EL (cell line): ENCODE measurements around the gene IFT27.
"Not testable (repeated sequence)": the region's sequence is repeated elsewhere in the genome, so short reads cannot be mapped to it uniquely, and the experiment has no call there.

Experiments used
- DNase-seq: peaks from one replicate; pipeline ENCODE4 v3.0.0-alpha.2; 2016

The IFT27 gene

GRCh38 chr22:36741968-36742367 lies 34.0 kb downstream of the IFT27 start:
- no peak for DNase-seq

GRCh38 chr22:36741204-36741793 lies 34.6 kb downstream of the IFT27 start:
- peak; percentile 24 for DNase-seq

DNA sequence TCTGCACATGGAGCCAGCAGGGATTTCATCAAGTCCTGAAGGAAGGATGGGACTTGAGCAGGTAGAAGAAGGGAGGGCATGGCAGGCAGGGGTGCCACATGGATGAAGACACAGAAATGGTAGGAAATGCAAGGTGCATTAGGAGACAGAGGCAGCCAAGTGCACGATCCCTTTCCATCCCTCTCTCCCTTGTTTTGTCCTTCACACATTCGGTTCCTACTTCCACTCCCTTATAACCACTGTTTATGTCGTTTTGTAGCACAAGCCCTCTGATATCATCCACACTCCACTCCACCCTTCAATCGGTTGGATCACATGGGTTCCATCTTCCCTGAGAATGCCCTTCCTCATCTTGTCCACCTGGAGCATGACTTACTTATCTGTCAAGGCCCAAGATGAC lies 35.2 kb downstream of the IFT27 start:
- DNase-seq, result no peak

DNA sequence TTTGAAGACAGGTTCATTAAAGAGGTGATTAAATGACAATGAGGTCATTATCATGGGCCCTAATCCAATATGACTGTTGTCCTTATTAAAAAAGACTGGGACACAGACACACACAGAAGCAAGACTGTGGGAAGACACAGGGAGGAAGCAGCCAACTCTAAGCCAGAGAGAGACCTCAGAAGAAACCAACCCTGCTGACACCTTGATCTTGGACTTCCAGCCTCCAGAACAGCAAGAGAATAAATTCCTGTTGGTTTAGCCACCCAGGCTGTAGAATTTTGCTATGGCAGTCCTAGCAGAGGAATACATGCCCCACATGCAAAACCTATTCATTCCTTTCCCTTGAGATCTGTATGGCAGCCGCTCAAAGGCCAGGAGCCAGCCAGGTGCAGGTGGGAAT lies 36.7 kb downstream of the IFT27 start:
- no peak for DNase-seq

GRCh38 chr22:36738416-36739020 lies 37.4 kb downstream of the IFT27 start:
- no peak for DNase-seq

GRCh38 chr22:36737776-36738175 lies 38.1 kb downstream of the IFT27 start:
- no peak for DNase-seq

DNA sequence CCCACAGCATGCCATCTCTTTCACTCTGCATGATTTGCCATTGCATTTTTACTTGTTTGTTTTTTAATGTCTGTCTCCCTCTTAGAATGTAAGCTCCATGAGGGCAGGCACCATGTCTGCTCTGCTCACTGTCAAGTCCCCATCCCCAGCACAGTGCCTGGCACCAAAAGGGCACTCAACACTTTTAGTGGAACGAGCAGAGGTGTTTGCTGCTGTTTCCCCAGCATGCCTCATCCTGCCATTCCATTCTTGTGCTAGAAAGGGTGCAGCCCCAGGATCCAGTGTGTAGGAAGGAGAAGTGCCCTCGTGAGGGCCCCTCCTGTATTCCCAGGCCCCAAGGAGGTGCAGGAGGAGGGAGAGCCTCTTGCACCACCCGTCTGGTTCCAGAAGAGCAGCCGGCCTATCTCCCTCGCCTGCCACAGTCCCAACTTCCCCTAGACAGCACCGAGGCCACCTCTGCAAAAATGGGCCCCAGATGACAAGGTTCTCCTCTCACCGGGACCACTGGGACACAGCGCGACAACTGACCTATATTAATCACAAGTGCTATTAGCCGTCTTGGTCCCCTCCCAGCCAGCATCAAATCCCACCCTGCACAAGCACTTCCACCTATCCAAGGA lies 39.1 kb downstream of the IFT27 start:
- no peak for DNase-seq

DNA sequence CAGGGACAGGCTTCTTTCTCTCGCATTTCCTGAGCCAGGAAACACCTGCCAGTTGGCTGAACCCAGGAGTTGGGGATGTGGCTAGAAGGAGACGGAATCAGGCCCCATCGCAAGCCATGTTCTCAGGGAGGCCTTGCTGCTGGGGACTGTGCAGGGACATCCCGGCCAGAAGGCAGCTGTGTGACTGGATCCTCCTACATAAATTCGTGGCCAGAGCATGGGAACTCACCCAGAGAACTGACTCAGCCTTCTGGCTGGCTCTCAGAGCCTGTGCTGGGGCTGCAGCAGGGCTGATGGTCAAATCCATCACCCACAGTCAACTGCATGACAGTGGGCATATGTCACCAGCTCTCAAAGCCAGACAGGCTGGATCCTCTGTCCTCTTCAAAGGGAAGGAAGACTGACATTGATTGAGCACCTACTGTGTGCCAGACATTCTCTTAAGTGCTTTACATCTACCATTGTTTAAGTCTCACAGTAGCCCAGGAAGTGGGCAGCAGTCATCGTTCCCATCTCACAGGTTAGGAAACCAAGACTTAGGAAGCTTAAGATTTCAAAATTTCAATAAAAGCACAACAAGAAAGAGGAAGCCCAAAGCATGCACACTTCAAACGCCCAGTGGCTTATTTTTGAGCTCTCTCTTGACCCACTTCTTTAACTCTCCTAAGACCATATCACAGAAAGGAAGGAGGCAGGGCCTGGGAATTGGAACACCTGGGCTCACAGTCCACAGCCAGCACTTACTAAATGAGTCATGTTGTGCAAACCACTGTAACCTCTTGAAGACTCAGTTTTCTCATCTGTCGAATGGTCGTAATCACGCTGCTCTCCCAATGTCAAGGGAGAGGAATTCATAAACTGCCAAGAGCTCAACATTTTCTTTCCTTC lies 41.5 kb downstream of the IFT27 start:
- peak; percentile 12 for DNase-seq

GRCh38 chr22:36733271-36733670 lies 42.6 kb downstream of the IFT27 start:
- DNase-seq, result no peak

DNA sequence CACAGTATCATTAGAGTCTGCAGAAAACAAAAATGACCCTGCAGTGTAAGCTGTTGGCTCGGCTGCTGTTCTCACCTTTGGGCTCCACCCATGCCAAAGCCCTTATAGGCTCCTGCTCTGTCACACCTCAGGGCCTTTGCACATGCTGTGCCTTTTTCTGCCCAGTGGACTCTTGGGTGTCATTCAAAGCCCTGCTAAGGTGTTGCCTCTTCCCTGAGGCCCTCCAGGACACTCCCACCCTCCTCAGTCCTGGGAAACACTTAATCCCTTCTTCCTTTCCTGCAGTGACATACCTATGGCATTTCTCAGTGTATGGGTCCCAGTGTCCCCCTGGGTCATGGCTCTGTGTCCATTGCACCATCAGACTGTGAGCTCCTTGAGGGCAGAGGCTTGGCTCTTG lies 43.3 kb downstream of the IFT27 start:
- no peak for DNase-seq

DNA sequence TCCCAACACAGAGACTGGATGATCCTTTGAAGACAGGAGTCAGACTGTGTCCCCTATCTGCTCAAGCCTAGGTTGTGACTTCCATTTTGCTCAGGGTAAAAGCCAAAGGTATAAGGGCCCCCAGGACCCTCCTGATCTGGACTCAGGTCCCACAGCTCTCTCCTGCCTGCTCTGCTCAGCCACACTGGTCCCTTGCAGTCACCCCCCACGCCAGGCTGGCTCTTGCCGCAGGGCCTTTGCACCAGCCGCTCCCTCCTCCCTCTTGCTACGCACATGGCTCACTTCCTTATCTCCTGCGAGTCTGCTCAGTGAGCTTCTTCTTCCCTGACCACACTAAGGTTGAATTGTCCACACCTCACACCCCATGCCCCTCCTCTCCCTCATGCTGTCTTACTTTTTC lies 44.0 kb downstream of the IFT27 start:
- DNase-seq, result no peak

DNA sequence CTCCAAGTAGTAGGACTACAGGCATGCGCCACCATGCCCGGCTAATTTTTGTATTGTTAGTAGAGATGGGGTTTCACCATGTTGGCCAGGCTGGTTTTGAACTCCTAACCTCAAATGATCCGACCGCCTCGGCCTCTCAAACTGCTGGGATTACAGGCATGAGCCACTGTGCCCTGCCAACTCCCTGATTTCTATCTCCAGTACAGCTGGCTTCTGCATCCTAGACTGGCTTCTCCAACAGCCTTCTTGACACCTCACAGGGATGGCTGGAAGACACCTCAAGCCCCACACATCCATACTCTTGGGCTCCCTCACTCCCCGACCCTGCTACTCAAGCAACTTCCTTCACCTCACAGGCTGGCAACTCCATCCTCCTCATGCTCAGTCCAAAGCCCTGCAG lies 44.6 kb downstream of the IFT27 start:
- DNase-seq, result not testable (repeated sequence)

- no peak for DNase-seq
These were observed 45.6 kb downstream of the IFT27 start for GRCh38 chr22:36730176-36730858.

- DNase-seq, result no peak
These were observed 46.6 kb downstream of the IFT27 start for GRCh38 chr22:36729321-36729720.

DNA sequence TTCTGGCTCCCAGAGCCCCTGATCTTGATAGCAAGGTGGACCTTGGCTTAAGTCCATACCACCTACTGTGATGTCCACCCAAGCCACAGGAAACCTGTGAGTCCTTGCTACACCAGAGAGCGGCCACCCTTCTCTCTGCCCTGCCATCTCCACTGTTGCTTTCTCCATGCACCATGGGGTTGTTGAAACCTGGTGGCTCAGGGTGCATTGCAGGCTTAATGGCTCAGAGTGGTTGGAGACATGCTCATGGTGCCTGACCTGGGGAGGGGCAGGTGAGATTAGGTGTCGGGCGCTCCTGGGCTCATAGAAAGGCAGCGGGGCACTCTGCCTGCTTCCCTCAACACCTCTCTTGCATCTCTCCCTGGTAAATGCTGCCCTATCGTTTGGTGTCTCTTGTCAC lies 47.4 kb downstream of the IFT27 start:
- no peak for DNase-seq

DNA sequence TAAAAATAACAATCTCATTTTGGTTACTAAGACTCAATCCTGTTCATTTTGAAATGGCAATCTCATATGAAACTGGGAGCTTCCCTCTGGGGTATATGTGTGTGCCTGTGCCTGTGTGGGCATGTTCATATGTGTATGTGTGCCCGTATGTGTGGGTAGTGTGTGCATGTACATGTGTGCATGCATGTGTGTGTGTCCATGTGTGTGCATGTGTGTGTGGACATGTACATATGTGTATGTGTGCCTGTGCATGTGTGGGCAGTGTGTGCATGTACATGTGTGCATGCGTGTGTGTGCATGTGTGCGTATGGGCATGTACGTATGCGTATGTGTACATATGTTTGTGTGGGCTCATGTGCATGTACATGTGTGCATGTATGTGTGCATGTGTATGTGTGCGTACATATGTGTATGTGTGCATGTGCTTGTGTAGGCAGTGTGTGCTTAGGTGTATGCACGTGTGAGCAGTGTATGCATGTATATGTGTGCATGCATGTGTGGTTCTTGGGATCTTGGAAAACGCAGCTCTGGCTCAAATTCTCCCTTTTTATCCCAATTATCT lies 47.9 kb downstream of the IFT27 start:
- DNase-seq, result no peak

- DNase-seq, result no peak
These were observed 48.8 kb downstream of the IFT27 start for GRCh38 chr22:36727110-36727509.

DNA sequence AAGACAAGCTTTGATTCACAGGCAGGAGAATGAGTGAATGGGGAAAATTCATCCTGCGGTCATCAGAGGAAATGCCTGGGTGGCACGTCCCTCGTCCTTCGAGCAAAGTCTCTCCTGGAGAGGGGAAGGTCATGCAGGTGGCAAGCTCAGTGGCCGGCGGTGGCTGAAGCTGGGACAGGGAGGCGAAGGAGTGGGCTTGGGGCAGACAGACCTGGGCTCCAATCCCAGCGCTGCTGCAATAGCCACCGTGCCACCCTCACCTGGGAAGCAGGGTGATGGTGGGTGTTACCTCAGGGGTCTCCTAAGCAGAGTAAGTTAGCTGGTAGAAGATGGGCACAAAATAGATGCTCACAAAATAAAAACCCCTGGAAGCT lies 49.9 kb downstream of the IFT27 start:
- no peak for DNase-seq

GRCh38 chr22:36725366-36726006 lies 50.4 kb downstream of the IFT27 start:
- no peak for DNase-seq

- no peak for DNase-seq
These were observed 51.1 kb downstream of the IFT27 start for GRCh38 chr22:36724836-36725235.

- DNase-seq, result no peak
These were observed 53.9 kb downstream of the IFT27 start for GRCh38 chr22:36722055-36722454.

- DNase-seq, result no peak
These were observed 60.3 kb downstream of the IFT27 start for GRCh38 chr22:36715647-36716046.
